SJSA1 (cell line): ENCODE results near the gene COL16A1. TPM values are rescaled to one million over a fixed set of nuclear protein-coding genes. Genes with fewer than 3 reads are reported as not detected.

Experiments
- DNase-seq, 2 experiments: peaks; one replicate each; pipeline ENCODE4 v3.0.0-alpha.2; 2015 to 2020; ENCODE audit warnings: low spot score in 2 of 2, low read depth in 1 of 2
- H3K27ac ChIP-seq: fragments of 250-450 bp; sonication (Bioruptor Pico); 2 replicates; pipeline ENCODE4 v1.5.1; 2020; ENCODE audit warnings: mild to moderate bottlenecking, moderate library complexity
- H3K27me3 ChIP-seq: fragments of 250-450 bp; sonication (Bioruptor Pico); replicated peaks from 2 replicates; pipeline ENCODE4 v1.5.1; 2020; ENCODE audit warnings: mild to moderate bottlenecking, moderate library complexity
- H3K36me3 ChIP-seq: fragments of 250-450 bp; sonication (Bioruptor Pico); 2 replicates; pipeline ENCODE4 v1.5.1; 2020; ENCODE audit warnings: mild to moderate bottlenecking
- H3K4me1 ChIP-seq: fragments of 250-450 bp; sonication (Bioruptor Pico); replicated peaks from 2 replicates; pipeline ENCODE4 v1.6.1; 2021; ENCODE audit warnings: mild to moderate bottlenecking
- H3K4me3 ChIP-seq: fragments of 250-450 bp; sonication (Bioruptor Pico); 2 replicates; pipeline ENCODE4 v1.5.1; 2020; ENCODE audit warnings: mild to moderate bottlenecking
- H3K9me3 ChIP-seq: fragments of 250-450 bp; sonication (Bioruptor Pico); replicated peaks from 2 replicates; pipeline ENCODE4 v1.5.1; 2020; ENCODE audit warnings: mild to moderate bottlenecking
- total RNA-seq: library from RNA; depleted of rRNA; stranded (reverse); fragments of >200 nt; shearing (Covaris generic); gene quantifications from 2 replicates; pipeline ENCODE4 v1.2.3, GENCODE V29; 2014; rRNA removed

Gene COL16A1
- 365 and 404 TPM in 2 replicates for total RNA-seq

DNA sequence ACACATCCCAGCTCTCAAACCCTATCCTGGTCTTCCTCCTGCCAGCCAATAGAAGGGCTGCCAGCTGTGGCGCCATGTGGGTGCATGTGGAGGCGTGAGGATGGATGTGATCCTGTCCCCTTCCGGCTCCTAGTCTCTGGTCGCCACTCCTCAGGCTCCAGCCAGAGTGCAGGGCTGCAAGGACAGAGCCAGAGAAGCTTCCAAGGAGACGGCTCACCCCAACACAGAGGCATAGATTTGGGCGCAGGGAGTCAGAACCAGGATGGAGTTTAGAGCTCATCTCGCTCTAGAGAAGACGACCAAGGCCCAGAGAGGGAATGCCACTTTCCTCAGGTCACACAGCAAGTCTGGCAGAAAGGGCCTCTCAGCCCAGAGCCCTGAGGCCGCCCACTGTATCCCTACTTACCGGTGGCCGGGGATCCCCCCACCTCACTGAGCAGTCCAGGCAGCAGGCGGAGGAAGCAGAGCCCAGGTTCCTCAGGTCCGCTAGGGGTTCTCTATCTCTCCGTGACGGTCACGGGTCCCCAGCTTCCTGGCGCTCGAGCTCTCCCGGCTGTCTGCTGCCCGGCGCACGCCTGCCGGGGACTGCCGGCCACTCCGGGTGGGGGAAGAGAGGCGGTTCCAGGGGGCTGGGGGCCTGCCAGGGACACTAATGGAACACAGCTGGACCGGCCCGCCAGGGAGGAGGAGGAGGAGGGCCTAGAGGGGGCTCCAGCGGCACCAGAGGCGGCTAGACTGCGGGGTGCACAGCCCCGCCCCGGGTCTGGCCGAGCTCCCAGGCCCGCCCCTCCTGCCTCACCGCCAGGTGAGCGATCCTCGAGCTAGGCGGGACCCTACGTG lies at the start of gene COL16A1:
TSS of gene COL16A1 (minus strand) at position 587 of the 840 bp plus-strand sequence. CDS start 1,824 bp downstream, outside the sequence.
- peak; percentile 72 to 83 for DNase-seq
- Histone ChIP-seq H3K36me3 (peaks cover 43% of the 10 kb centered on the region), H3K9me3 (no peaks in the 10 kb centered on the region), H3K27ac (peak within 1 kb of the TSS; percentile 90), H3K4me1 (peaks cover 97% of the 10 kb centered on the region), H3K4me3 (peak within 1 kb of the TSS; percentile 55), H3K27me3 (no peaks in the 10 kb centered on the region)

- Histone ChIP-seq H3K4me1 (no peaks in the 10 kb centered on the region), H3K27me3 (no peaks in the 10 kb centered on the region), H3K9me3 (no peaks in the 10 kb centered on the region), H3K4me3 (no peak overlapping the region), H3K36me3 (peaks cover 11% of the 10 kb centered on the region), H3K27ac (no peak overlapping the region)
- DNase-seq = no peak
Observed at GRCh38 chr1:31752952-31753475, 49.2 kb upstream of the COL16A1 start.

- Histone ChIP-seq H3K4me3 (no peak overlapping the region), H3K36me3 (peaks cover 10% of the 10 kb centered on the region), H3K4me1 (no peaks in the 10 kb centered on the region), H3K27ac (no peak overlapping the region), H3K9me3 (no peaks in the 10 kb centered on the region), H3K27me3 (no peaks in the 10 kb centered on the region)
- no peak for DNase-seq
Observed at GRCh38 chr1:31752258-31752657, 48.4 kb upstream of the COL16A1 start.

GRCh38 chr1:31751822-31752241 lies 48.0 kb upstream of the COL16A1 start:
- H3K27ac ChIP-seq = no peak overlapping the region
- DNase-seq = no peak

GRCh38 chr1:31750858-31751510 lies 47.2 kb upstream of the COL16A1 start:
- Histone ChIP-seq H3K4me3 (no peak overlapping the region), H3K27ac (no peak overlapping the region), H3K27me3 (no peaks in the 10 kb centered on the region), H3K4me1 (no peaks in the 10 kb centered on the region), H3K36me3 (peaks cover 3% of the 10 kb centered on the region), H3K9me3 (no peaks in the 10 kb centered on the region)
- DNase-seq = no peak

More at GRCh38 chr1:31751822-31752241, 48.0 kb upstream of the COL16A1 start:
- Histone ChIP-seq H3K27me3 (no peaks in the 10 kb centered on the region), H3K4me3 (no peak overlapping the region), H3K9me3 (no peaks in the 10 kb centered on the region), H3K36me3 (peaks cover 7% of the 10 kb centered on the region), H3K4me1 (no peaks in the 10 kb centered on the region)

- Histone ChIP-seq H3K27ac (no peak overlapping the region), H3K4me3 (no peak overlapping the region), H3K36me3 (no peaks in the 10 kb centered on the region; the same call in 1 of the 2 replicates), H3K27me3 (no peaks in the 10 kb centered on the region), H3K9me3 (no peaks in the 10 kb centered on the region), H3K4me1 (no peaks in the 10 kb centered on the region)
- no peak for DNase-seq
Observed at GRCh38 chr1:31749785-31750735, 46.2 kb upstream of the COL16A1 start.

- DNase-seq = no peak
- H3K4me1 ChIP-seq = no peaks in the 10 kb centered on the region
- H3K27ac ChIP-seq = no peak overlapping the region
Observed at GRCh38 chr1:31748365-31748764, 44.5 kb upstream of the COL16A1 start.

DNA sequence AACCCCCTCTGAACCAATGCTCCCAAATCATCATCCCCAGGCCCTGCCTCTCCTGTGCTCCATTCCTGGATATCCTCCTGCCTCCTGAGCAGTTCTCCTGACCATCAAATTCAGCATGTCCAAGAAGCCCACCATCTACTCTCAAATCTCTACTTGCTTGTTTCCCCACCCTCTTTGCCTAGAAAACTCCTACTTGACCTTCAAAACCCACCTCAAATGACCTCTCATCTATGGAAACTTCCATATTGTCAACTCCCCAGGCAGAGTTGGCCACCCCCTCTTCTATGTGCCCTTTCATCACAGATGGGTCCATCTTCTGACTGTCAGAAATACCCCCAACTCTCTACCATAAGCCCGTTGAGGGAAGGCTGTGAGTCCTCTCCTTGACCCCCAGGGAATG lies 43.5 kb upstream of the COL16A1 start:
- DNase-seq = no peak
- Histone ChIP-seq H3K9me3 (no peaks in the 10 kb centered on the region), H3K4me1 (no peaks in the 10 kb centered on the region), H3K27ac (no peak overlapping the region), H3K36me3 (no peaks in the 10 kb centered on the region; the same call in 1 of the 2 replicates), H3K27me3 (no peaks in the 10 kb centered on the region), H3K4me3 (no peak overlapping the region)

More at GRCh38 chr1:31748365-31748764, 44.5 kb upstream of the COL16A1 start:
- Histone ChIP-seq H3K27me3 (no peaks in the 10 kb centered on the region), H3K9me3 (no peaks in the 10 kb centered on the region), H3K36me3 (no peaks in the 10 kb centered on the region; the same call in 1 of the 2 replicates), H3K4me3 (no peak overlapping the region)

GRCh38 chr1:31746687-31747086 lies 42.9 kb upstream of the COL16A1 start:
- H3K27me3 ChIP-seq = no peaks in the 10 kb centered on the region
- H3K4me1 ChIP-seq = no peaks in the 10 kb centered on the region
- H3K4me3 ChIP-seq = no peak overlapping the region
- no peaks in the 10 kb centered on the region for H3K9me3 ChIP-seq
- H3K27ac ChIP-seq = no peak overlapping the region
- no peak for DNase-seq
- H3K36me3 ChIP-seq = no peaks in the 10 kb centered on the region; the same call in 1 of the 2 replicates

DNA sequence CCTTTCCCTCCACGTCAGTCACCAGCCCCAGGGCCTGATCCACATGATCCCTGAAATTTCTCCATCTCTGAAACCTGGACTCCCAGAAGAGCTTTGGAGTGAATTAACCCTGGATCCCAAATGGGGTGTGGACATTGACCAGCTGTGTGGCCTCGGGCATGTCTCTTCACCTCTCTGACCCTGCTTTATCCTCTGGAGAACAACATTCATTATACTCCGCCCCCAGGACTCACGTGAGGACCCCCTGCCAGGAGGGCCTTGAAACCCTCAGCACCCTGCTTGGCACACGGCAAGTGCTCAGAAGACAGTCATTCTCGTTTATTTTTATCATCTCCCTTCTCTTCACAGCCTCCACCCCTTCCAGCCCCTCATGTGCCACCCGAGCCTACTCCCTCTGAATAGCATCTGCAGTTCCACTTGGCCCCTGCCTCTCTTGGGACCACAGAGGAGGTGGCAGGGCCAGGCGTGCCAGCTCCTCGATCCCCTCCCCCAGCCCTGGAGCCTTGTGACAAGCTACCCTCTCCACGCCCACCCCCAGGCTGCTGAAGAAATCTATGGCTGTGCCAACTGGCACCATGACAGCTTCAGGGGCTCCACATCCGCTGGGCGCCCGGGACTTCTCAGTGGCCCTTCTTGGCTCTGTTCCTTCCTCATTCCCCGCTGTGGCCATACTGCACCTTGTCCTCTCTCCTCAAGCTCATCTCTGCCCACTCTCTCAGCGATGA lies 42.3 kb upstream of the COL16A1 start:
- no peak overlapping the region for H3K27ac ChIP-seq
- DNase-seq = no peak
- no peaks in the 10 kb centered on the region; the same call in 1 of the 2 replicates for H3K36me3 ChIP-seq
- no peaks in the 10 kb centered on the region for H3K4me1 ChIP-seq
- no peaks in the 10 kb centered on the region for H3K9me3 ChIP-seq
- H3K27me3 ChIP-seq = no peaks in the 10 kb centered on the region
- no peak overlapping the region for H3K4me3 ChIP-seq

DNA sequence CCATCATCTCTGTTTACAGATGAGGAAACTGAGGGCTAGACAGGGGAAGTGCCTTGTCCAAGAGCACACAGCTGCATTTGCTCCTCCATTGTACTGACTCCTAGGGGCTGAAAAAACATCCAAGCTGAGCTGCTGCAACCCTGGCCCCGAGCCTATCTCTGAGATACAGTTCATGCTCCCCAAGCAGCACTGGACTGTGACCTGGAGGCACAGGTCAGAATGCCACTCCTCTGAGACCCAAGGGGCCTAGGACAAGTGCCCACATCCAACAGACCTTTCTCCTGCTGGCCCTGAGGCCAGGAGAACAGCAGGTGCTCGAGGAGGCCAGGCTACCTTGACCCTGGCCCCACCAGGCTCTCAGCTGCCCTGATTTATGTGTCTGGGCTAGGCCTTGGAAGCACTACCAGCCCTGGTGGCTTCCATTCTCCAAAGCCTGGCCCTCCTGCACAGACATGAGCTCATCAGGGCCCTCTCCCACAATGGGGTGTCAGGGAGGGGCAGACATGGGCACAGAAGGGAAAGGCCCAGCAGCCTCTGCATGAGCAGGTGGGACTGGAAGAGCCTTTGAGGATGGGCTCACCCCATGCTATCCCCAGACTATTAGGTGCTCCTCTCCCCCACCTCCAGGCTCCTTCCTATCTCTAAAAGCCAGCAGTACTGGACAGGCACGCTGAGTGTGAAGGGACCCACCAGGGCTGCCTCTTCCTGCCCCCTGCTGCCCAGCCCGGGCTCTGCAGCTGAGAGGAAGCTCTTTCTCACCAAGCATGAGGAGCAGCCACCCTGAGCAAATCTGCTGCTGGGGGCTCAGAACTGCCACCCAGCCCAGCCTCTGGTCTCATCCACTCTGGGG lies 41.5 kb upstream of the COL16A1 start:
- H3K27me3 ChIP-seq = no peaks in the 10 kb centered on the region
- H3K27ac ChIP-seq = no peak overlapping the region
- H3K4me1 ChIP-seq = no peaks in the 10 kb centered on the region
- no peaks in the 10 kb centered on the region for H3K9me3 ChIP-seq
- H3K36me3 ChIP-seq = no peaks in the 10 kb centered on the region; the same call in 1 of the 2 replicates
- peak; percentile 68 to 80 for DNase-seq
- H3K4me3 ChIP-seq = no peak overlapping the region
